Activated T-helper 1 cell treated with anti-CD3 and anti-CD28 coated beads, Interleukin-12 subunit alpha, Interleukin-12 subunit beta, Interleukin-2, Interleukin-4 antibody, amounts not matched to agents 30 ng/mL and 10 ng/mL and 1 ng/mL, durations not matched to agents 14 hours and 24 hours and 36 hours (primary cell): ENCODE results near the gene DUOXA1. TPM values are rescaled to one million over a fixed set of nuclear protein-coding genes. Genes with fewer than 3 reads are reported as not detected.
"Not testable (repeated sequence)": the region's sequence is repeated elsewhere in the genome, so short reads cannot be mapped to it uniquely, and the experiment has no call there.

ENCODE experiments used
- DNase-seq: peaks from one replicate; pipeline ENCODE4 v3.0.0; 2021; ENCODE audit warnings: low spot score
- H3K27ac Mint-ChIP-seq: one replicate; pipeline ENCODE4 v1.8.0; 2021; ENCODE audit warnings: mild to moderate bottlenecking, mixed read lengths
- H3K27me3 Mint-ChIP-seq: one replicate; pipeline ENCODE4 v1.8.0; 2022; ENCODE audit warnings: mild to moderate bottlenecking, moderate library complexity, mixed read lengths; ENCODE audit not compliant: insufficient read depth
- H3K36me3 Mint-ChIP-seq: one replicate; pipeline ENCODE4 v1.8.0; 2021; ENCODE audit warnings: low read depth, mixed read lengths
- H3K4me1 Mint-ChIP-seq: one replicate; pipeline ENCODE4 v1.8.0; 2021; ENCODE audit warnings: low read depth, mixed read lengths
- H3K4me3 Mint-ChIP-seq: one replicate; pipeline ENCODE4 v1.8.0; 2021; ENCODE audit warnings: mild to moderate bottlenecking, moderate library complexity, mixed read lengths
- H3K9me3 Mint-ChIP-seq: one replicate; pipeline ENCODE4 v1.8.0; 2021; ENCODE audit warnings: mixed read lengths
- intact Hi-C: fragments of 100-400 bp; cut with micrococcal nuclease; formaldehyde crosslinking; loops from one replicate; pipeline ENCODE4 v1.15.1; 2024
- total RNA-seq: library from RNA; stranded (reverse); gene quantifications from 2 replicates; pipeline ENCODE4 v1.2.3, GENCODE V29; 2022

Gene DUOXA1
- total RNA-seq, 1 donor from 2014 or later = not detected

- H3K4me3 Mint-ChIP-seq = no peak overlapping the region
- no peak for DNase-seq
- H3K27ac Mint-ChIP-seq = no peak overlapping the region
- H3K36me3 Mint-ChIP-seq = peaks cover 7% of the 10 kb centered on the region
- H3K9me3 Mint-ChIP-seq = no peaks in the 10 kb centered on the region
- intact Hi-C loops = no loop called here
- H3K27me3 Mint-ChIP-seq = peaks cover 2% of the 10 kb centered on the region
- H3K4me1 Mint-ChIP-seq = no peaks in the 10 kb centered on the region
These were observed 17.9 kb upstream of the DUOXA1 start for GRCh38 chr15:45147606-45148005.

DNA sequence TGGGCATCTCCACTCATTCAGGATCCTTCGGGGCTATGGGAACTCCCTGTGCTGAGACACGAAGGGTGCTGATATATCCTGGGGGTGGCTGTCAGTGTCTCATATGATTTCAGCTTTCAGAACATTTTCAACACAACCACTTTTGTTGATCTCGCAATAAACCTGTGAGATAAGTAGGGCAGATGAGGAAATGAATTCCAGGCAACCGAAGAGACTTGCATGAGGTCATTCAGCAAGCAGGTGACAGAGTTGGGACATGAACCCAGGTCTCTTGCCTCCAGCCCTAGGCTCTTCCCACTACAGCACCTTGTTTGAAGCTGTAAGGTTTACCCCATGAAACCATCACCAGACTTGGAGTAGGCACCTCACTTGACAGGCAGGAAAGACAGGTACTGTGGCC lies 16.7 kb upstream of the DUOXA1 start:
- no peak overlapping the region for H3K27ac Mint-ChIP-seq
- H3K27me3 Mint-ChIP-seq = peaks cover 2% of the 10 kb centered on the region
- H3K9me3 Mint-ChIP-seq = no peaks in the 10 kb centered on the region
- no peak for DNase-seq
- intact Hi-C loops = no loop called here
- peaks cover 3% of the 10 kb centered on the region for H3K36me3 Mint-ChIP-seq
- H3K4me3 Mint-ChIP-seq = no peak overlapping the region
- H3K4me1 Mint-ChIP-seq = no peaks in the 10 kb centered on the region

DNA sequence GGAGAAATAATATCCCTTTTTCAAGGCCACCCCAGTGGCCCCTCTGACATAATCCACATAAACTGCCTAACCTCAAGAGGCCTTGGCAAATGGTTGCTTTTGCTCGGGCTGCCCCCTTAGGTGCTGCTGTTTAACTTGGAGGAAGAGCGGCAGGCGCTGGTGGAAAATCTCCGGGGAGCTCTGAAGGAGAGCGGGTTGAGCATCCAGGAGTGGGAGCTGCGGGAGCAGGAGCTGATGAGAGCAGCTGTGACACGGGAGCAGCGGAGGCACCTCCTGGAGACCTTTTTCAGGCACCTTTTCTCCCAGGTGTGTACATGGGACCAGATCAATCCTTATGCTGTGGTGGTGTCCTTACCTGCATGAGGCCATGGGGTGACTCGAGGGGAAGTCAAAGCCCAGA lies 15.1 kb upstream of the DUOXA1 start:
- Mint-ChIP-seq H3K27me3 (peaks cover 2% of the 10 kb centered on the region), H3K4me1 (no peaks in the 10 kb centered on the region), H3K9me3 (no peaks in the 10 kb centered on the region), H3K27ac (no peak overlapping the region), H3K36me3 (no peaks in the 10 kb centered on the region), H3K4me3 (no peak overlapping the region)
- intact Hi-C loops = no loop called here
- no peak for DNase-seq

DNA sequence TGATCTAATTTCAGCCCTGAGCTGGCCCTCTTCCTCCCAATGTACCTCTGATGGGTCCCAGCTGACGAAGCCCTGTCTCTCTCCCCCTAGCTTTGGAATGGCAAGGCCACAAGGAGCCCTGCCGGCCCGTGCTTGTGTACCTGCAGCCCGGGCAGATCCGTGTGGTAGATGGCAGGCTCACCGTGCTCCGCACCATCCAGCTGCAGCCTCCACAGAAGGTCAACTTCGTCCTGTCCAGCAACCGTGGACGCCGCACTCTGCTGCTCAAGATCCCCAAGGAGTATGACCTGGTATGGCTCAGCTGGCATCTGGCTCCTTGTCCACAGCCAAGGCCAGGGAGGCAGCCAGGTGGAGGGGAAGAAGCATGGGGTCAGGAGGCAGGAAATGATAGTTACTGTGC lies 14.3 kb upstream of the DUOXA1 start:
- Mint-ChIP-seq H3K36me3 (no peaks in the 10 kb centered on the region), H3K27ac (no peak overlapping the region), H3K27me3 (peaks cover 2% of the 10 kb centered on the region), H3K4me3 (no peak overlapping the region), H3K4me1 (no peaks in the 10 kb centered on the region), H3K9me3 (no peaks in the 10 kb centered on the region)
- no peak for DNase-seq
- intact Hi-C loops = no loop called here

DNA sequence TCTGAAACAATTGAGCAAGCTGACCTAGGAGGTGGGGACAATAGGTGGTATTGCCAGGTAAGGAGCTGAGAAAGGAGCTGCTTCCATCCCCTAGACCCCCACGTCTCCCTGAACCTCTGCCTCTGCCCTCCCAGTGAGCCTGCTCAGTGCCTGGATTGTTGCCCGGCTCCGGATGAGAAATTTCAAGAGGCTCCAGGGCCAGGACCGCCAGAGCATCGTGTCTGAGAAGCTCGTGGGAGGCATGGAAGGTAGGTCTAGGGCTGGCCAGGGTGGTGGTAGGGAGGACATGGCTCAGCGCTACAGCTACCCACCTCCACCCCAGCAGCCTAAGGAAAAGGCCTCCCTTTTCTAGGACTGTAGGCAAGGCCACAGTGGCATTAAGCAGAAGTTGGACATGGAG lies 13.4 kb upstream of the DUOXA1 start:
- intact Hi-C loops = no loop called here
- Mint-ChIP-seq H3K4me3 (no peak overlapping the region), H3K27me3 (peaks cover 2% of the 10 kb centered on the region), H3K27ac (no peak overlapping the region), H3K36me3 (no peaks in the 10 kb centered on the region), H3K4me1 (no peaks in the 10 kb centered on the region), H3K9me3 (no peaks in the 10 kb centered on the region)
- DNase-seq = no peak

GRCh38 chr15:45141386-45141785 lies 11.7 kb upstream of the DUOXA1 start:
- Mint-ChIP-seq H3K9me3 (no peaks in the 10 kb centered on the region), H3K4me1 (peaks cover 2% of the 10 kb centered on the region)

DNA sequence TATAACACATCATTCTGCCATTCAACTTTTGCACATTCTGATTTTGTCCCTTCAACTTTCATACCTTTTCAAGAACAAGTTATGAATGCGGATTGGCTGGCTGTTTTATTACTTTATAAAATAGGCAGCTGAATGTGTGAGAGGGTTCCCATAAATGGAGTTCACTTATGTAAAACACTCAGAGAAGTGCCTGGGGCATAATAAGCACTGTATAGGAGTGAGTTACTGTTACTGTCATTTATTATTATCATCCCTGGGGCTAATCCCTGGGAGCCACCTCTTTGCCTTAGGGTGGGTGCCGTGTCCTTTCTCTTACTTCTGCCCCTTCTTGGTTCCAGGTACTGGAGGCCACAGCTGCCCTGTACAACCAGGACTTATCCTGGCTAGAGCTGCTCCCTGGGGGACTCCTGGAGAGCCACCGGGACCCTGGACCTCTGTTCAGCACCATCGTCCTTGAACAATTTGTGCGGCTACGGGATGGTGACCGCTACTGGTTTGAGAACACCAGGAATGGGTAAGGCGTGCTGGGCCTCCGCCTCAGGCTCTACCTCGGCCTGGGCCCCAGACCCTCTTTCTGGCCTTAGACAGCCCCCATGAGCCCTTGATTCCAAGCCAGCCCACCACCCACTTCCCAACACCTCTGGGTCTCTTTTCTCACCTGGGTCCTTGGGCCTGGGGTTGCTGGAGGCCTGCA lies 11.0 kb upstream of the DUOXA1 start:
- Mint-ChIP-seq H3K4me1 (peaks cover 5% of the 10 kb centered on the region), H3K4me3 (no peak overlapping the region), H3K27ac (no peak overlapping the region), H3K27me3 (peaks cover 10% of the 10 kb centered on the region), H3K36me3 (no peaks in the 10 kb centered on the region), H3K9me3 (no peaks in the 10 kb centered on the region)
- no peak for DNase-seq
- intact Hi-C loops = no loop called here

More at GRCh38 chr15:45141386-45141785, 11.7 kb upstream of the DUOXA1 start:
- Mint-ChIP-seq H3K4me3 (no peak overlapping the region), H3K27me3 (peaks cover 8% of the 10 kb centered on the region), H3K27ac (no peak overlapping the region), H3K36me3 (no peaks in the 10 kb centered on the region)
- DNase-seq = no peak
- intact Hi-C loops = no loop called here

- intact Hi-C loops = no loop called here
- Mint-ChIP-seq H3K4me3 (no peak overlapping the region), H3K36me3 (no peaks in the 10 kb centered on the region)
These were observed 10.1 kb upstream of the DUOXA1 start for GRCh38 chr15:45139770-45140169.

DNA sequence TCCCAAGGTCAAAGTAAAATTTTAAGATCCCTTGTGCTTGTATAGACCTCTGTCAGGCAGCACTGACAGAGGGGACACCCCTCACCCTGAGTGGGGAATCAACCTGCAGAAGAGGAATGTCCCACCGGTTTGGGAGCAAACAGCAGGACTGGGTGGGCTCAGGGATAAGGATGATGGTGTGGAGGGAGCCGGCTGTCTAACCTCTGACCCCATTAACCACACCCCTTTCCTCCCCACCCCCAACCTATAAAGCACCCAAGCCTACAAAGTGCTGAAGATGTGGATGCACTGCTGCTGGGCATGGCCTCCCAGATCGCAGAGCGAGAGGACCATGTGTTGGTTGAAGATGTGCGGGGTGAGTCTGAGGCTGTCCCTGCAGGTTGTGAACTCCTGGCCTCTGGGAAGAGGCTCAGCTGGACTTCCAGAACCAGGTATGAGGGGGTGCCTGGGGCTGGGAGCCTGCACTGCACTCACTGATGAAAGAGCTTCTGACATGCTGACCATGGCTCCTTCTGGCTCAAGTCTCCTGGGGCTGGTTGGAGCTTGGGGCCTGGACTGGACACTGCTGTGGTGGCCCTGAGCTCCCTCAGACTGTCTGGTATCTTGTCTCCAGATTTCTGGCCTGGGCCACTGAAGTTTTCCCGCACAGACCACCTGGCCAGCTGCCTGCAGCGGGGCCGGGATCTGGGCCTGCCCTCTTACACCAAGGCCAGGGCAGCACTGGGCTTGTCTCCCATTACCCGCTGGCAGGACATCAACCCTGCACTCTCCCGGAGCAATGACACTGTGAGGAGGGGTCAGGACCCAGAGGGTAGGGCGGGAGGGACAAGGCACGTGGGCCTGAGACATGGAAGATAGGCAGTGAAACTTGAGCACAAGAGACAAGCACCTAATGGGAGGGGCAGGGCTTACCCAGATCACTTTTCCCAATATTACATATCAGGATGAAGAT lies 9.4 kb upstream of the DUOXA1 start:
- H3K4me3 Mint-ChIP-seq = no peak overlapping the region
- H3K9me3 Mint-ChIP-seq = no peaks in the 10 kb centered on the region
- DNase-seq = no peak
- peaks cover 19% of the 10 kb centered on the region for H3K27me3 Mint-ChIP-seq
- H3K4me1 Mint-ChIP-seq = peaks cover 5% of the 10 kb centered on the region
- H3K36me3 Mint-ChIP-seq = no peaks in the 10 kb centered on the region
- no peak overlapping the region for H3K27ac Mint-ChIP-seq
- intact Hi-C loops = no loop called here

More at GRCh38 chr15:45139770-45140169, 10.1 kb upstream of the DUOXA1 start:
- Mint-ChIP-seq H3K9me3 (no peaks in the 10 kb centered on the region), H3K27ac (no peak overlapping the region), H3K27me3 (peaks cover 13% of the 10 kb centered on the region), H3K4me1 (peaks cover 5% of the 10 kb centered on the region)
- no peak for DNase-seq

DNA sequence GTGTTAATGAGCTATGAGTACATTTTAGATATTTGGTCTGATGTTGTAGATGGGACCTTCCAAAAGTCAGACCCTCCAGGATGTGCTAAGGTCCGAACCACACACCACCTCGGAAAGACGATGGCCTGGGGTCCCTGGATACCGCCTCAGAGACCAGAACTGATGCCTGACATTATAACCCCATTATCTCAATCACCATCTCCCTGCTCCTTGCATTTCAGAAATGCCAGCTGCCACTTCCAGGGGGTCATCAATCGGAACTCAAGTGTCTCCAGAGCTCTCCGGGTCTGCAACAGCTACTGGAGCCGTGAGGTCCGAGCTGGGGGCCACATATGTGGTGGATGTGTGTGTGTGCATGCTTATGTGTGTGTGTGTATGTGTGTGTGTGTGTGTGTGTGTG lies 8.0 kb upstream of the DUOXA1 start:
- Mint-ChIP-seq H3K9me3 (no peaks in the 10 kb centered on the region), H3K4me3 (no peak overlapping the region), H3K36me3 (no peaks in the 10 kb centered on the region), H3K4me1 (peaks cover 5% of the 10 kb centered on the region), H3K27me3 (peaks cover 30% of the 10 kb centered on the region), H3K27ac (no peak overlapping the region)
- intact Hi-C loops = no loop called here
- no peak for DNase-seq

DNA sequence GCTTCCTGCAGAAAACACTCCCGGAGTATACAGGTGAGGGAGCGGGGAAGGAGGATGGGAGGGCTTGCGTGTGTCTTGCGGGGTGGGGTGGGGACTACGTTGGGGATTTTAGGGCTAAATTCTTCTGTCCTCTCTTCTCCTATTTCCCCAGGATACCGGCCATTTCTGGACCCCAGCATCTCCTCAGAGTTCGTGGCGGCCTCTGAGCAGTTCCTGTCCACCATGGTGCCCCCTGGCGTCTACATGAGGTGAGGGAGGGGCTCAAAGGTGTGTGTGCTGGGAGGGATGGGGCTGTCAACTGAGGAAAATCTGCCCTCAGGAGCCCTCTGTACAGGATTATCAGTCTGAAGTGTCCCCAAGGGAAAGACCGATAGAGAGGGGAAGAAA lies 6.7 kb upstream of the DUOXA1 start:
- H3K4me1 Mint-ChIP-seq = peaks cover 5% of the 10 kb centered on the region
- intact Hi-C loops = no loop called here
- no peaks in the 10 kb centered on the region for H3K9me3 Mint-ChIP-seq
- H3K27me3 Mint-ChIP-seq = peaks cover 40% of the 10 kb centered on the region
- DNase-seq = no peak
- no peak overlapping the region for H3K27ac Mint-ChIP-seq
- H3K36me3 Mint-ChIP-seq = no peaks in the 10 kb centered on the region
- H3K4me3 Mint-ChIP-seq = no peak overlapping the region

DNA sequence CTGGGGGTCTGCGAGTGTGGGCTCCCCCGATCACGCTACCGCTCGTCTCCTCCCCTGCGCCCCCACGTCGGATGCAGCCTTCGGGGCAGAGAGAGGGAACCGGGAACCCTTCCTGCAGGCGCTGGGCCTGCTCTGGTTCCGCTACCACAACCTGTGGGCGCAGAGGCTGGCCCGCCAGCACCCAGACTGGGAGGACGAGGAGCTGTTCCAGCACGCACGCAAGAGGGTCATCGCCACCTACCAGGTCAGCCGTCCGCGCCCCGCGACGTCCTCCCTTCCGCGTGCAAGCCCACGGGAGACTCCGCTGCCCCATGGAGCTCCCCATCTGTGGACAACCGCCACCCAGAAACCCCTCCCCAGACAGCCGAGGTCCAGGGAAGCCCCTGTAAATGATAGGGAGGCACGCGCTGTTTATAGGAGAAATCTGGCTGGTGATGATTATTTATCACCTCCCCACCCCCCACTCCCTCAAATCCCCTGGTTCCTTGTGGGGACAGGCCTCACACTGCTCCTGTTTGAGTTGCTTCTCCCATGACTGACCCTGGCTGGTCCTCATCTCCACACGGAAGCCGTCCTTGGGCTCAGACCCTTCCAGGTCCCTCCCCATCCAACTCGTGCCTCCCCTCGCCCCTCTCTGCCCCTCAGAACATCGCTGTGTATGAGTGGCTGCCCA lies 6.2 kb upstream of the DUOXA1 start:
- DNase-seq, H3K4me1 Mint-ChIP-seq, H3K27ac Mint-ChIP-seq, H3K9me3 Mint-ChIP-seq, H3K36me3 Mint-ChIP-seq, H3K4me3 Mint-ChIP-seq, intact Hi-C loops: not testable (repeated sequence)
- H3K27me3 Mint-ChIP-seq = peaks cover 44% of the 10 kb centered on the region
